ENCODE measurements around the gene COX8A. TPM values are rescaled to one million over a fixed set of nuclear protein-coding genes. Genes with fewer than 3 reads are reported as not detected.
A peak's percentile ranks its signal among the peaks of the same experiment; 100 is the strongest.

Gene COX8A
- total and polyA plus RNA-seq, 8 donors, result 79.8 to 441 (median 121) TPM

DNA sequence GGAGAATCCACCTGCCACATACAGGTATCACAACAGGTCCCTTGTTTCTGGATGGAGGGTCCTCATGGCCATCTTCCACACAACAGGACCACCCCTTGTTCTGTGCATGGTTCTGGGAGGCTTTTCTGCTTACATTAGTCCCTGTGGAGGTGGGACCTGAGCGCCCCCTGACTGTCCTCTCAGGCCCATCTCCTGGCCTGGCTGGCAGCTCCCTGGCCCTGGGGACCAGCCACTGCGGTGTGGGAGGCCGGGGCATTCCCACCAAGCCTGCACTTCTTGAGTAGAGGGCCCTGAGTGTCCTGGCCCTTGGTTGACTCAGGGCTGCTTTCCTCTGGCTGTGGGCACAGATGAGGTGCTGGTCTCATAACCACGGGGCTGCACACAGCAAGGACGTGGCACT lies 5.0 kb downstream of the COX8A start:
- whole genome bisulfite sequencing, 2 donors, result 92 to 93% methylated on average over 5 of the region's 5 CpGs
- ATAC-seq, result no peak
- DNase-seq, result no peak
- TF ChIP-seq, protein P1, sequence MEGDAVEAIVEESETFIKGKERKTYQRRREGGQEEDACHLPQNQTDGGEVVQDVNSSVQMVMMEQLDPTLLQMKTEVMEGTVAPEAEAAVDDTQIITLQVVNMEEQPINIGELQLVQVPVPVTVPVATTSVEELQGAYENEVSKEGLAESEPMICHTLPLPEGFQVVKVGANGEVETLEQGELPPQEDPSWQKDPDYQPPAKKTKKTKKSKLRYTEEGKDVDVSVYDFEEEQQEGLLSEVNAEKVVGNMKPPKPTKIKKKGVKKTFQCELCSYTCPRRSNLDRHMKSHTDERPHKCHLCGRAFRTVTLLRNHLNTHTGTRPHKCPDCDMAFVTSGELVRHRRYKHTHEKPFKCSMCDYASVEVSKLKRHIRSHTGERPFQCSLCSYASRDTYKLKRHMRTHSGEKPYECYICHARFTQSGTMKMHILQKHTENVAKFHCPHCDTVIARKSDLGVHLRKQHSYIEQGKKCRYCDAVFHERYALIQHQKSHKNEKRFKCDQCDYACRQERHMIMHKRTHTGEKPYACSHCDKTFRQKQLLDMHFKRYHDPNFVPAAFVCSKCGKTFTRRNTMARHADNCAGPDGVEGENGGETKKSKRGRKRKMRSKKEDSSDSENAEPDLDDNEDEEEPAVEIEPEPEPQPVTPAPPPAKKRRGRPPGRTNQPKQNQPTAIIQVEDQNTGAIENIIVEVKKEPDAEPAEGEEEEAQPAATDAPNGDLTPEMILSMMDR (IDR thresholded peaks at IDR 0.05), result no peak
- H3K36me3 ChIP-seq, result no peaks in the 10 kb centered on the region
- no peaks in the 10 kb centered on the region for H3K9me3 ChIP-seq
- no peak overlapping the region for H3K27ac ChIP-seq
- H3K4me3 ChIP-seq, result no peak overlapping the region
- no peaks in the 10 kb centered on the region for H3K27me3 ChIP-seq
- FAIRE-seq, result no peak
- intact Hi-C loops (cut with DNase I), result no loop called here
- peaks cover 0 to 13% (median 11%) of the 10 kb centered on the region in 3 donors for H3K4me1 ChIP-seq

DNA sequence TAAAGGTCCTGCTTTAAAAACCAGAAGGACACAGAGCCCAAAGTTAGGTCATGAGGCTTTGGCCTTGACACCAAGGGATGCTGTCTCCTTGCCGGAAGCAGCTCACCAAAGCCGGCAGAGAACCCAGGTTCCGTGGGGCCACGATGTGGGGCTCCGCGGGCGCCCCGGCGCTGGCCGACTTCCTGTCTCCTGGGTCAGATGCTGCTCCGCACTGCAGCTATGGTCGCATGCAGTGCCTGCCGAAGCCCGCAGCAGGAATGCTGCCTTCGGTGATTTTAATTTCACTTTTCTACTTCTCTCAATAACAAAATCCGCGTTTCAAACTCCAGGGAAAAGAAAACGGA lies 11.4 kb downstream of the COX8A start:
- TF ChIP-seq, protein P1 (IDR thresholded peaks at IDR 0.05), result no peak
- FAIRE-seq (no peak), ATAC-seq (peak; percentile 18 to 62 (median 52)), DNase-seq (peak in 1 of 6 donors; percentile 64)
- H3K9me3 ChIP-seq, result no peaks in the 10 kb centered on the region
- intact Hi-C loops (cut with DNase I), result no loop called here
- 1% methylated on average over 18 of the region's 18 CpGs for WGBS, 2 donors
- H3K27ac ChIP-seq, result peak overlapping the region; percentile 72 to 80 (median 76)
- peak overlapping the region; percentile 96 to 100 (median 99) for H3K4me3 ChIP-seq
- H3K27me3 ChIP-seq, result no peaks in the 10 kb centered on the region
- peaks cover 7 to 13% (median 9%) of the 10 kb centered on the region in 3 donors for H3K4me1 ChIP-seq
- peaks cover 0 to 12% (median 0%) of the 10 kb centered on the region in 3 donors for H3K36me3 ChIP-seq

DNA sequence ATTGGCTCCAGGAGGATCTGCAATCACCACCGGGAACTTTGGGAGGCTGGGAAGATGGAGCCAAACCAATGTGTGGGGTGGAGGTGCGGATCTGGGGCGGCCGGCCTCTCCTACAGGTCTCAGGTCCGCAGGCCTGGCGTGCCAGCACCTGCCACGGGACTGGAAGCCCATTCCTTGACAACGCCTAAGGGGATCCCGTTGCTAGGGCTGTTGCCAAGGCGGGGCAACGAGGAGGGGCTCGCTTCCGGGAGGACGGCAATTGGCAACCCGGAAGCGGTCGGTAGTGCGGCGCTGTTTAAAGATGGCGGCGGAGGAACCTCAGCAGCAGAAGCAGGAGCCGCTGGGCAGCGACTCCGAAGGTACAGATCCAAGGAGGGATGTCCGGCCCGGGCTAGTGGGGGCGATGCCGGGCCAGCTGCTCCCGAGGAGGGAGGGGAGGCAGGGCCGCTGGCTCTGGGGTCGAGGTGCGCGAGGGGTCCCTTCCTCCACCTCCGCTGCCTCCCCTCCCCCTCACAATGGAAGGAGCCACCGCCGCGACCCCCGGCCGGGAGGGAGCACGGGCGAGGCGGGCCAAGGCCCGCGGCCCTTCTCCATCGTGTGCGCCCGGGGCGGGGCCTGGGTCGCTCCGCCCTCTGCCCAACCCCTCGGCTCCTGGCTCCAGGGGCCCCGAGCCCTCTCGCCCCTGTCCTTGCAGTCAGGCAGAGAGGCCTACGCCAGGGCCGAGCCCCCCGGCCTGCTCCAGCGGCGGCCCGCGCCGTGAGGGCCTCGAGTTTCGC lies 11.9 kb downstream of the COX8A start, which contains the start of gene OTUB1:
Gene OTUB1, plus strand, starts transcription at position 283 of the 776 bp plus-strand sequence. Its CDS starts 19 bp downstream, at position 302.
- H3K9me3 ChIP-seq, result no peaks in the 10 kb centered on the region
- peaks cover 7 to 13% (median 9%) of the 10 kb centered on the region in 3 donors for H3K4me1 ChIP-seq
- TF ChIP-seq, protein P1 (IDR thresholded peaks at IDR 0.05), result no peak
- peak; percentile 95 to 97 (median 96) for ATAC-seq
- intact Hi-C loops (cut with DNase I), result no loop called here
- H3K27ac ChIP-seq, result peak within 1 kb of the TSS; percentile 72 to 80 (median 76)
- no peak for FAIRE-seq
- 0 to 1% methylated on average over 45 to 63 of the region's 63 CpGs for WGBS, 2 donors
- peak within 1 kb of the TSS; percentile 96 to 100 (median 99) for H3K4me3 ChIP-seq
- peaks cover 0 to 12% (median 0%) of the 10 kb centered on the region in 3 donors for H3K36me3 ChIP-seq
- no peaks in the 10 kb centered on the region for H3K27me3 ChIP-seq
- DNase-seq, result peak; percentile 86 to 95 (median 90)

DNA sequence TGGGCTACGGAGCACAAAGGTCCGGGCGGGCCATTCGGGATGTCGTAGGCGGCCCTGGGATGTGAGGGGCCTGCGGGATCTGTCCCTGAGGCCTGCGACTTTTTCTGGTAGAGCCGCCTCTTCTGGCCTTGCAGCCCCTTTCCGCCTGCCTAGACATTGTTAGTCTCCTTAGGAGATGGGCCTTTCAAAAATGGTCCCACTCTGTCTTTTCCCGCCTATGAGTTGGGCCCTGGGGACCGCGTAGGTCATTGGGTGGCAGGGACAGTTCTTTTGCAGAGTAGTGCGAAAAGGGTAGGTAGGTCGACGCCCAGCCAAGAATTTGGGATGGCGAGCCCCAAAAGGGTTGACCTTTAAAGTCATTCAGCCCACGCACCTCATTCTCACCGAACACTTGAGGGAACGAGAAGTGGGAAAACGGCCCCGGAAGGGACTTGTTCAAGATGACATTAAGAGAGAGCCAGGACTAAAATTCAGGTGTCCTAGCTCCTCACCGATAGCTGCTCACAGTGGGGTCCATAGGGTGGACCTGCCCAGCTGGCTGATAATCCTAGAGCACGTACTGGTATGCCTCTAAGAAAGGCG lies 12.6 kb downstream of the COX8A start:
- peaks cover 0 to 12% (median 0%) of the 10 kb centered on the region in 3 donors for H3K36me3 ChIP-seq
- intact Hi-C loops (cut with DNase I), result no loop called here

More for the DNA sequence above, 12.6 kb downstream of the COX8A start:
- H3K27me3 ChIP-seq, result no peaks in the 10 kb centered on the region
- peak in 1 of 4 donors; percentile 29 for ATAC-seq
- H3K4me1 ChIP-seq, result peaks cover 7 to 13% (median 9%) of the 10 kb centered on the region in 3 donors
- 24 to 28% methylated on average over 25 of the region's 25 CpGs for WGBS, 2 donors
- DNase-seq, result no peak
- no peak for FAIRE-seq
- no peaks in the 10 kb centered on the region for H3K9me3 ChIP-seq
- peak overlapping the region in 3 of 4 donors; percentile 72 to 80 (median 75) for H3K27ac ChIP-seq
- TF ChIP-seq, protein P1 (IDR thresholded peaks at IDR 0.05), result no peak
- H3K4me3 ChIP-seq, result peak overlapping the region; percentile 96 to 100 (median 99)
